DMS114 treated with DMSO at 0.1 percent for 48 hours (cell line): Measurements from ENCODE around the gene TRA2B.

Experiments used
- DNase-seq: peaks from one replicate; lab custom pipeline; 2025; ENCODE audit not compliant: unreplicated experiment; lab: John Stamatoyannopoulos, UW

The TRA2B gene

GRCh38 chr3:185878920-185879319 lies 58.9 kb downstream of the TRA2B start:
- DNase-seq: no peak

DNA sequence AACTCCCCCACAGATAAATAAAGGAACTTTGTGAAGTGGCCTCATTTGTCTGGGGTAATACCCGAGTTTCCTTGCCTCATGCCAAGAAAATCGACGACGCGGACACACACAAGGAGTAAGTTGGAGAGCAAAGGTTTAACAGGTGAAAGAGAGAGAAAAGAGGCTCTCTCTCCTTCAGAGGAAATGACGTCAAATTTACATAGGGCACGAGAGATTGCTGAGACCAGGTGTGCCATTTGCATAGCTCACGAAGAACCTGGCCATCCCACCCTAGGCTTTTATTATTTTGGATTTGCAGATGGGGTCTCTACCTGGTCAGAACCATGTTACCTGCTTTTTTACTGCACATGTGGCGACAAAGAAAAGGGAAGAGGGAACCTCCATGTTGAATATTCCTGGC lies 63.7 kb downstream of the TRA2B start:
- DNase-seq: no peak

- DNase-seq: no peak
These were observed 70.2 kb downstream of the TRA2B start for GRCh38 chr3:185867650-185868049.

DNA sequence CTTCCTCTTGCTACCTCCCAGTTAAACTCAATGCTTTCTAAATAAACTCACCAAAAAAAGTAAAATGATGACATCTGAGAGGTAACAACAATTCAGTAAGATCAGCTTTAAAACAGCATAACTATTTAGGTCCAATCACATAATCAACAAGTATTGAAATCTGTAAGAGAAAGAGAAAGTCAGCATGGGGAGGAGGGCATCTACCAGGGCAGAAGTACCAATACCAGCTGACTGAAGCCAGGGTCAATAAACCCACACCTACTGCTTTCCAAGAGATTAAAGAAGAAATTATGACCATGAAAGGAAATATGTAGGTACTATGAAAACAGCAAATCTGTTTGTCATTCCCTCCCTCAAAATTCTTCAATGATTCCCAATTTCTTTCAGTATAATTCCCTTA lies 70.8 kb downstream of the TRA2B start:
- no peak for DNase-seq

GRCh38 chr3:185866555-185866954 lies 71.3 kb downstream of the TRA2B start:
- DNase-seq: no peak
